Stimulated activated CD4-positive, alpha-beta T cell treated with anti-CD3 and anti-CD28 coated beads, Interleukin-4, amount 100 ng/mL, for 48 hours (primary cell): ENCODE results near the gene ARHGEF3.
"Not testable (repeated sequence)": the region's sequence is repeated elsewhere in the genome, so short reads cannot be mapped to it uniquely, and the experiment has no call there.

Source experiments
- DNase-seq, 2 donors: peaks; one replicate each; pipeline ENCODE4 v3.0.0-alpha.2; 2020; ENCODE audit warnings: low read depth in 2 of 2

Gene ARHGEF3

GRCh38 chr3:56771376-56771775 is 30.4 kb downstream of the ARHGEF3 start:
- no peak for DNase-seq

- no peak for DNase-seq
Measured at GRCh38 chr3:56769116-56769707, 32.5 kb downstream of the ARHGEF3 start.

- DNase-seq = no peak
Measured at GRCh38 chr3:56764904-56765547, 36.7 kb downstream of the ARHGEF3 start.

GRCh38 chr3:56764184-56764583 is 37.6 kb downstream of the ARHGEF3 start:
- no peak for DNase-seq

GRCh38 chr3:56763233-56763632 is 38.5 kb downstream of the ARHGEF3 start:
- no peak for DNase-seq

GRCh38 chr3:56762718-56763117 is 39.0 kb downstream of the ARHGEF3 start:
- no peak for DNase-seq

GRCh38 chr3:56761887-56762651 is 39.7 kb downstream of the ARHGEF3 start:
- DNase-seq = no peak

- no peak for DNase-seq
Measured at GRCh38 chr3:56761023-56761422, 40.7 kb downstream of the ARHGEF3 start.

GRCh38 chr3:56759532-56759931 is 42.2 kb downstream of the ARHGEF3 start:
- no peak for DNase-seq

- no peak for DNase-seq
Measured at GRCh38 chr3:56758539-56758981, 43.2 kb downstream of the ARHGEF3 start.

- DNase-seq = not testable (repeated sequence)
Measured at GRCh38 chr3:56758042-56758441, 43.7 kb downstream of the ARHGEF3 start.

GRCh38 chr3:56754741-56755417 is 46.9 kb downstream of the ARHGEF3 start:
- DNase-seq = no peak

GRCh38 chr3:56753206-56753820 is 48.4 kb downstream of the ARHGEF3 start:
- no peak for DNase-seq

GRCh38 chr3:56751056-56751707 is 50.6 kb downstream of the ARHGEF3 start:
- DNase-seq = no peak

GRCh38 chr3:56748663-56749231 is 53.0 kb downstream of the ARHGEF3 start:
- DNase-seq = no peak

GRCh38 chr3:56747150-56747549 is 54.6 kb downstream of the ARHGEF3 start:
- no peak for DNase-seq

- DNase-seq = no peak
Measured at GRCh38 chr3:56744016-56744415, 57.7 kb downstream of the ARHGEF3 start.

- DNase-seq = no peak
Measured at GRCh38 chr3:56742887-56743286, 58.9 kb downstream of the ARHGEF3 start.

GRCh38 chr3:56739036-56739435 is 62.7 kb downstream of the ARHGEF3 start:
- DNase-seq = no peak

GRCh38 chr3:56737006-56737405 is 64.7 kb downstream of the ARHGEF3 start:
- no peak for DNase-seq

- DNase-seq = no peak
Measured at GRCh38 chr3:56732109-56732508, 69.6 kb downstream of the ARHGEF3 start.
